ENCODE measurements around the gene ETF1.

The ETF1 gene

DNA sequence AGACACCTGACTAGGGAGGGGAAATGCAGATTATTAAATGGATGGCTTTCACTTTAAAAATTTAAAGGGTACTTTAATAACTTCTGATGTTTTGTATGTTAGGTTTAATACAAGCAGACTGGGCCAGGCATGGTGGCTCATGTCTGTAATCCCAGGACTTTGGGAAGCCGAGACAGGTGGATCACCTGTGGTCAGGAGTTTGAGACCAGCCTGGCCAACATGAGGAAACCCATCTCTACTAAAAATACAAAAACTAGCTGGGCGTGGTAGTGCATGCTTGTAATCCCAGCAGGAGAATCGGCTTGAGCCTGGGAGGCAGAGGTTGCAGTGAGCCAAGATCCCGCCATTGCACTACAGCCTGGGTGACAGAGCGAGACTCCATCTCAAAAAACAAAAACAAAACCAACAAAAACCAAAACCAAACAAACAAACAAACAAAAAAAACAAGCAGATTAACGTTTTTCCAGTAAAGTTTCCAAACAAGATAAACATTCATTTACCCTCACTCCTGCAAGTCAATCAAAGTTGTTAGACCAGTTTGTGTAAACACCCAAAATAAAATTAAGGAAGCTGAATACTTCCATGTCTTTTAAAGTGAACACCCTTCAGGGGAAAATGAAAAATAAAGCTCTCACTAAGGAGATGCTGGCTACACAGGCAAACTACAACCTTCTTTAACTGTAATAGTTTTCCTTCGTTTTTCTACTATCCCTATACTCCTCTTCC, 14.1 kb downstream of the ETF1 start:
- DNase-seq (ENCODE audit: low read depth): no peak

DNA sequence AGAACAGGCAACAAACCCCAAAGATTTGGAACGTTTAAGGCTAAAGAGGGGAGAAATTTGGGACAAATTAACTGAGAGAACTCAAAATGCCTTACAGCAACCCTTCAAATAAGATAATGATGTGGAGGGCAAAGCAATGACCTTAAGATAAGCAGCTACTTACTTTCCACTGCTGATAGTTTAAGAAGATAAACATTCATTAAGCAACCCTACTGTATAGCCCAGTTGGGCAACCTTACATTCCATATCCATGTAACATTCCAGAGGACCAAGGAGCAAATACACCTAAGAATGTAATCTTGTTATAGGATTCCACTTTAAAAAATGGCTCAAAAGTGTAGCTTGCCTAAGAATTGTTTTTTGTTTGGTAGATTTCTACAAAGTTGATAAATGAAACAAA, 14.8 kb downstream of the ETF1 start:
- DNase-seq (ENCODE audit: low read depth): no peak

- no peak for DNase-seq (ENCODE audit: low read depth)
These were observed 15.9 kb downstream of the ETF1 start for GRCh38 chr5:138527170-138527569.

- no peak for DNase-seq (ENCODE audit: low read depth)
These were observed 19.6 kb downstream of the ETF1 start for GRCh38 chr5:138523406-138523805.

- DNase-seq (ENCODE audit: low read depth): no peak
These were observed 22.1 kb downstream of the ETF1 start for GRCh38 chr5:138520971-138521370.

- DNase-seq (ENCODE audit: low read depth): no peak
These were observed 25.6 kb downstream of the ETF1 start for GRCh38 chr5:138517437-138517836.

GRCh38 chr5:138515556-138516245, 27.3 kb downstream of the ETF1 start:
- no peak for DNase-seq (ENCODE audit: low read depth)

DNA sequence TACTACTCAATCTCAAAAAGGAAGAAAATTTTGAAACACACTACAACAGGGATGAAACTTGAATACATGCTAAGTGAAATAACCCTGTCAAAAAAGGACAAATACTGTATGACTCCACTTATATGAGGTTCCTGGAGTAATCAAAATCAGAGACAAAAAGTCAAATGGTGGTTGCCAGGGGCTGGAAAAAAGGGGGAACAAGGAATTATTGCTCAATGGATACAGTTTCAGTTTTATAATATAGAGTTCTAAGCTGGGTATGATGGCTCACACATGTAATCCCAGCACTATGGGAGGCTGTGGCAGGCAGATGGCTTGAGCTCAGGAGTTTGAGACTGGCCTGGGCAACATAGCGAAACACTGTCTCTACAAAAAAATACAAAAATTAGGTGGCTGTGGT, 29.0 kb downstream of the ETF1 start:
- DNase-seq (ENCODE audit: low read depth): no peak

- no peak for DNase-seq (ENCODE audit: low read depth)
These were observed 34.1 kb downstream of the ETF1 start for GRCh38 chr5:138508958-138509357.

DNA sequence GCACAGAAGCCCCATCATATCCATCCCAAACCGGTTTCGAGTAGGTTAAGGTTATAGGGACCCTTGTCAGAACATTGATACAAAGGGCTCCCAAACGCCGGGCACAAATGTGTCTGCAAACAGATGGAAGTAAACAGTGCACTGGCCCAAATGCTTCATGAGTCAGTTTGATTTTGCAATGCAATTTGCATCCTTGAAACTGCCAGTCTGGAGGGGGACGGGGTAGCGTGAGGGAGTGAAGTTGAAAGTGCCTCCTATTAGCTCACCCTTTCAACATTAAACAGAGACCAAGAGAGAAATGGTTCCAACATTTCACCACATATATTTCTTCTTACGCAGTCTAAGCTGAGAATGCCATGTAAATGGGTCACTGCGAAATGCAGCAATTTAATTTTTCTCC, 35.6 kb downstream of the ETF1 start:
- peak; percentile 54 for DNase-seq (ENCODE audit: low read depth)

DNA sequence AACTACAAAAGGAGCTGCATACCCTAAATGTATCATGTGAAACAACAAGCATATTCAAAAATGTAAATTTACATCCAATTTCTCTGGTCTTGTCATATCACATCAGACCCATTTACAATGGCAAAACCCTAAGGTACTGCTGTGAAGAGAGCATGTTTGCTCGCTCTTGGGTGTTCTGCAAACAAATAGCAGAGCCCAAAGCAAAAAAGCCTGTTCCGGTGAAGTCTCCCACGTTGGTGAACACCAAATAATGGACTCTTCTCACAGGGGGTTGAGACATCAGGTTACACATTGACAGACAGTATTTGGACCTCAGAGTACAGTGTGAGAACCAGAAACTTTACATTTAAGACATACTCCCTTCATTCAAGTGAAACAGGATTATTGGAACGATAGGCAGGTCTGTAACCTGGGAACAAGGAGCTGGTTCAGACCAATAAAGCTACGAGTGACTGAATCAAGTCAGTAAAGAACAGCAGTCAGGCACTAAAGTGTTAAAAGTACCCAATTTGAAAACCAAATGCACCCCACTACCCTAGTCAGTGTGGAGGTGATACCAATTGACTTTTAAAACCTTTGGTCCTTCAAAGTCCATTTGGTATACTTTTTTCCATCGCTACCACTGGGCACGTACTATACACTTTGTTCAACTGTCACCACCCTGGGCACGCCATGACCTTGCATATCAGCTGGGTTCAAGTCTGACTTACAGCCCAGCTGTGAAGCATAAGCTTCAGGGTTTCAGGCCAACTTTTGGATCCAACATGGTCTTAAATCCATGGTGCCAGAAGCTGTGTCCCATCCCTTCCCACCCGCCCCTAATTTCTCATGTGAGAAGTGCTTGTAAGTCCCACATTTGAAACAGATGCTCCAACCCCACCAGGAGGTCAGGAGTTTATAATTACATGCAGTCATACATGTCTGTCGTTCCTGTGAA, 36.4 kb downstream of the ETF1 start:
- DNase-seq (ENCODE audit: low read depth): no peak

DNA sequence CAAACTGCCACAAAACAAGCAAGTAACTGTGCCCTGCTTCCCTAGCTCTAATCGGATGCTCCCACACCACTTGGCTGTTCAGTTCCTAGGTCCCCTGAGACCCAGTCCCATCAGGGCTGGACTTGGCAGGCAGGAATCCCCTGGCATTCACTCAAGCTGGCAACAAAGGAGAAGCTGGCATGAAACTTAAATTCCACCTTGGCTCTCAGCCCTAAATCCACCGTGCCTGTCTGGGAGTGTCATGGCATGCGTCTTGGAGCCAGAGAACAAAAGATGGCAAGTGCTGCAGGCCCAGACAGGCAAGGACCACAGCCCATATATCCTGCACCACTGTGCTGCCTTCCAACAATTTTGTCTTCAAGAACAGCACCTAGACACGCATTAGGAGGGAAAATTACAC, 38.2 kb downstream of the ETF1 start:
- no peak for DNase-seq (ENCODE audit: low read depth)

- peak; percentile 30 for DNase-seq (ENCODE audit: low read depth)
These were observed 39.4 kb downstream of the ETF1 start for GRCh38 chr5:138503487-138504270.

GRCh38 chr5:138502521-138502920, 40.5 kb downstream of the ETF1 start:
- DNase-seq (ENCODE audit: low read depth): no peak

- DNase-seq (ENCODE audit: low read depth): no peak
These were observed 40.9 kb downstream of the ETF1 start for GRCh38 chr5:138502121-138502520.

GRCh38 chr5:138498376-138498775, 44.7 kb downstream of the ETF1 start:
- DNase-seq (ENCODE audit: low read depth): no peak

GRCh38 chr5:138495351-138495750, 47.7 kb downstream of the ETF1 start:
- DNase-seq (ENCODE audit: low read depth): no peak

DNA sequence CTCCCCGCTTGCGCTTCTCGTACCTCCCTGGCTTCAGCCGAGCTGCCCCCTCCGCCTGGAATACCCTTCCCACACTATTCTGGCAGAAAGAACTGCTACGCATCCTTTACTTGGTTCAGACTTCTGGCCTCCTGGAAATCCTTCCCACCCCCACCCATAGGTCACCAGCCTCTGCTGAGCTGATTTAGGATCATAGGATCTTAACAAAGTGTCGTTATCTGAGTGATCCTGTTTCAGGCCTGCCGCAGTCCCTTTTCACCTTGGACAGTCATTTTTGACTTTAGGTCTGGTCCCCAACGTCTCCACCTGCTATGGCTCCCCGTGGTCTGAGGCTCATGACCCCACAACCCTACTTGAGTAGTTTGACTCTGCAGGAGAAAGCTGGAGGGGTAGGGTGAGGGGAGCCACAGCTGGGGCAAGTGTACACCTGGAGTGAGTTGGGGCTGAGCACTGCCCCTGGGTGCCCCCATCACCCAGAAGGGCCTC, 50.4 kb downstream of the ETF1 start:
- no peak for DNase-seq (ENCODE audit: low read depth)

DNA sequence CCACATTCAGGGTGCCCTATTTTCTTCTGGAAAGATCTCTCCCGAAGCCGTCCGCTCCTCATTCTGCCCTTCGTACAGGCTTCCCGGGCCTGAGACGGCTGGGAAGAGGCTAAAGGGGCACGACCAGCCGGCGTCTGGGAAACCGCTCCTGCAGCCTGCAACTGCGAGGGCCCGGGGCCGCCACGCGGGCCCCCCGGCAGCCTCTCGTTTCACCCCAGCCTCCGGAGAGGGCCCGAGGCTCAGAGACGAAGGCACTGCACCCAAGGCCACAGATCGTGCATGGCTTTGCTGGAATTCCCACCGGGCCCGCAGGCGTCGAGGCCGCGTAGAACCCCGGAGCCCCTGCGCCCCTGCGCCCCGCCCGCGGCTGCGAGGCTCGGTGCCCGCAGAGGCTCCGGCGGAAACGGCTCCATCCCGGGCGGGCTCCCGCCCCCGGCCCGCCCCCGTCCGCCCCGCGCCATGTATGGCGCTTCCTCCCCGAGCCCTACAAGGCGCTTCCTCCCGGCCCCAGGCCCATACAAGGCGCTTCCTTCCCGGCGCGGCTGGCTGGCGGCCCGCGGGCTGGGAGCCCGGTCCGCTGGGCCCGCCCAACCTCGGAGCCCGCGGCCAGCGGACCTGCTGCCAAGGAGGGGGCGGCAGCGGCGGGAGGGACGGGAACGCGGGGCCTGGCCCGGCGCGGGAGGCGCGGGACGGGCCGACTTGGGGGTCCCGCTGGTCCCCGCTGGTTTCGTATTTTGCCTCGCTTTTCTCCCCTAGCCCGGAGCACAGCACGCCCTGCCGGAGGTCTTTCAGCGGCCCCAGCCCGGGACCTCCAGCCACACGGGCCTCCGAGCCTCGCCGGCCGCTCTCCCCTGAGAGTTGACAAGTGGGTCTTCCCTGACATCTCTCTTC, 51.1 kb downstream of the ETF1 start:
- peak; percentile 36 for DNase-seq (ENCODE audit: low read depth)

- DNase-seq (ENCODE audit: low read depth): no peak
These were observed 51.8 kb downstream of the ETF1 start for GRCh38 chr5:138491284-138491648.

Data from HS-5 (cell line).